HG03108 (cell line): ENCODE measurements around the gene IRGQ.
"Not testable (repeated sequence)": the region's sequence is repeated elsewhere in the genome, so short reads cannot be mapped to it uniquely, and the experiment has no call there.

ENCODE experiments used
- ATAC-seq: cut with Tn5 transposase; IDR thresholded peaks from one replicate; pipeline ENCODE4 v1.9.1; 2021; ENCODE audit warnings: moderate library complexity; ENCODE audit not compliant: unreplicated experiment

The IRGQ gene

GRCh38 chr19:43598445-43599240, 2.7 kb upstream of the IRGQ start:
- no peak for ATAC-seq

GRCh38 chr19:43597876-43598275, 1.9 kb upstream of the IRGQ start:
- no peak for ATAC-seq

- ATAC-seq, result no peak
Measured at GRCh38 chr19:43596842-43597461, 1.0 kb upstream of the IRGQ start.

- no peak for ATAC-seq
Measured at GRCh38 chr19:43595605-43595998, 332 bp downstream of the IRGQ start.

- no peak for ATAC-seq
Measured at GRCh38 chr19:43594710-43595604, 977 bp downstream of the IRGQ start.

GRCh38 chr19:43594081-43594697, 1.7 kb downstream of the IRGQ start:
- ATAC-seq, result no peak

GRCh38 chr19:43592800-43593350, 3.1 kb downstream of the IRGQ start:
- ATAC-seq, result no peak

GRCh38 chr19:43591904-43592772, 3.8 kb downstream of the IRGQ start:
- ATAC-seq, result no peak

GRCh38 chr19:43589678-43590077, 6.3 kb downstream of the IRGQ start:
- no peak for ATAC-seq

- no peak for ATAC-seq
Measured at GRCh38 chr19:43589277-43589676, 6.7 kb downstream of the IRGQ start.

- not testable (repeated sequence) for ATAC-seq
Measured at GRCh38 chr19:43587029-43587428, 8.9 kb downstream of the IRGQ start.

- ATAC-seq, result no peak
Measured at GRCh38 chr19:43586346-43586745, 9.6 kb downstream of the IRGQ start.

- ATAC-seq, result no peak
Measured at GRCh38 chr19:43584484-43584883, 11.4 kb downstream of the IRGQ start.

GRCh38 chr19:43582495-43582894, 13.4 kb downstream of the IRGQ start:
- ATAC-seq, result no peak

GRCh38 chr19:43581467-43581866, 14.5 kb downstream of the IRGQ start:
- no peak for ATAC-seq

- ATAC-seq, result no peak
Measured at GRCh38 chr19:43578787-43579186, 17.1 kb downstream of the IRGQ start.

- ATAC-seq, result no peak
Measured at GRCh38 chr19:43575955-43576878, 19.7 kb downstream of the IRGQ start.

GRCh38 chr19:43575156-43575950, 20.6 kb downstream of the IRGQ start, which contains the start of the genes PINLYP and XRCC1:
Gene PINLYP (plus strand): TSS chr19:43575801. CDS start chr19:43577192, 1,391 bp downstream.
Gene XRCC1 (minus strand): TSS chr19:43575527. CDS start chr19:43575458, 69 bp downstream.
- peak; percentile 94 for ATAC-seq
